Stimulated activated naive CD8-positive, alpha-beta T cell treated with anti-CD3 and anti-CD28 coated beads, Interleukin-15, Interleukin-2, amounts not matched to agents 100 U/mL and 50 U/mL, for 24 hours (primary cell): ENCODE results near the gene FNDC10.
A peak's percentile ranks its signal among the peaks of the same experiment; 100 is the strongest.
"Not testable (repeated sequence)": the region's sequence is repeated elsewhere in the genome, so short reads cannot be mapped to it uniquely, and the experiment has no call there.

Source experiments
- ATAC-seq: fragments of 150-1000 bp; cut with Tn5 transposase; one replicate; pipeline ENCODE4 v1.10.0; 2021
- DNase-seq: peaks from one replicate; pipeline ENCODE4 v3.0.0; 2021

The FNDC10 gene

DNA sequence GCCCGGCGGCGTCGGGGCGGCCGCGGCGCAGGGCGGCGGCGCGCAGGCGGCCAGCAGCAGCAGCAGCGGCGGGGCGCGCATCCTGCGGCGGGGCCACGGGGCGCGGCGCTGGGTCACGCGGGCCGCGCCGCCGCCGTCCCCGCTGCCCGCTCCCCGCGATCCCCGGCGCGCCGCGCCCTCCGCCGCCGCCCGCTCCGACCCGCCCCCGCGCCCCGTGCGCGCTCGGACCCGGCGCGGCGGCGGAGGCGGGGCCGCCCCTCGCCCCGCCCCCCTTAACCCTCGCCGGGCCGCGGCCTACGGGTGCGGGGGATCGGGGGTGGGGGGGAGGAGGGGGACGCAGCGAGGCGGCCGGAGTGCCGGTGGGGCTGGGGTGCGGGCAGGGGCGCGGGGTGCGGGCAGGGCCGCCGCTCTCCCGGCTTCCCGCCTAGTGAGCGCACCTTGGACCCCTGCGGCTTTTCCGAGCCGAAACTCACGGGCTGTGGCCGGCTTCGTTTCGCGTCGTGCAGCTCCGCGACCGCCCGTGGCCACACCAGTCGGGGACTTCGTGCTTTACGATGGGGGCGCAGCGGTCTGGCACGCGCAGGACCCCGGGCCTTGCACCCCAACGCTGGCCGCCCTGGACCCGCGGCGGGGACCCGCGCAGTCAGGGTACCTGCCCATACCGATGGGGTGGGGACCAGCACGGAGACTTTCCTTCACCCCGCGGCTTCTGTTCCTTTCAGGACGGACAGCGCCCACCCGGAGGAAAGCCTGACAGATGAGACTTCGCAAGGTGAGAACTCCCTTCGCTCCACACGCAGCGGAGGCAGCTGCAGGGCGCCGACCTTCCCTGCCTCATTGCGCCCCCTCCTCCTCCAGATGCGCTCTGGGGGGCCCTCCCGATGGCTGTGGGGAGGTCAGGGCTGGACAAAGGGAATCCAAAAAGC, at the start of gene FNDC10:
TSS of gene FNDC10 (minus strand) at position 201 of the 926 bp plus-strand sequence. CDS start at position 81, 120 bp downstream.
- ATAC-seq (peak; percentile 3), DNase-seq (no peak)

DNA sequence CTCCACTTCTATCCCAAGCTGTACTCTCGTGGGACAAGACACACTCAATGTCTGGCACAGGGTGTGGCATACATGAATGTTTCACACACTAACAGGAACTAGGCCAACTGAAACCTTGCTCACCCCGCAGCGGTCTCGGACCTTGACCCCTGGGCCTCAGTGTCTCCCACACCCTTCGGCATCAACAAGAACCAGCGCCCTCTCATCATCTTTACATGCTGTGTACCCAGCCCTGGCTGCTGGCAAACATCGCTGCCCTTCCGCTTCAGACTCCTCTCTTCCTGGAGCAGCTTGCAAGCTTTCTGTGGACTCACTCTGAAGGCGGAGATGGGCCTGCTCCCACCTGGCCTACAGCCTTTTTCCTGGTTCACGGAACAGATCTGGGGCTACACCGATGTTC, 48.3 kb upstream of the FNDC10 start:
- not testable (repeated sequence) for DNase-seq, ATAC-seq

DNA sequence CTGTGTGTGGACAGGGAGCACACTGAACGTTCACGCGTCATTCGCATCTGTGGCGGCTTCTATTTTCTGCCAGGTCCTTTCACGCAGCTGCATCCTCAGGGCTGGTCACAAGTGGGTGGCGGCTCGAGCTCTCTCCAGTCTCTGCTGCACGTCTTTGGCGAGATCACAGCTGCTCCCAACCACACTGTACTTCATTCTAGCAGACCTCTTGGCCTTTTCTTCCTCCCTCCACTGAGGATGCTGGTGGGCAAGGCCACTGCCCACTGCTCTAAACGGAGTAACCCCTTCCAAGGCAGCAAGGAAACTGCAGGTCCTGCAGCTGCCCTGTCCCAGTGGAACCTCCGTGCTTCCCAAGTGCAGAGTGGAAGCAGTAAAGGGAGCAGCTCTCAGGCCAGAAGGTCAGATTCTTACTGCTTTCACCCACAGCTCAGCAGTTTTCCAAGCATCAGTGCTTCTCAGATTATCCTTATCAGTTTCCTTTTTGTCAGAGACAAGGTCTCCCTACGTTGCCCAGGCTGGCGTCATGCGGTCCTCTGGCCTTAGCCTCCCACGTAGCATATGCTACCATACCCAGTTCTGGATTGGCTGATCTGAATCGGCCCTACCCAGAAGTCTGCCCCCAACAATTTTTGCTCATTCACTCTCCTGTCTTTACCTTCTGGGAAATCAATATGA, 47.8 kb upstream of the FNDC10 start:
- DNase-seq, result not testable (repeated sequence)
- ATAC-seq, result peak; percentile 30

DNA sequence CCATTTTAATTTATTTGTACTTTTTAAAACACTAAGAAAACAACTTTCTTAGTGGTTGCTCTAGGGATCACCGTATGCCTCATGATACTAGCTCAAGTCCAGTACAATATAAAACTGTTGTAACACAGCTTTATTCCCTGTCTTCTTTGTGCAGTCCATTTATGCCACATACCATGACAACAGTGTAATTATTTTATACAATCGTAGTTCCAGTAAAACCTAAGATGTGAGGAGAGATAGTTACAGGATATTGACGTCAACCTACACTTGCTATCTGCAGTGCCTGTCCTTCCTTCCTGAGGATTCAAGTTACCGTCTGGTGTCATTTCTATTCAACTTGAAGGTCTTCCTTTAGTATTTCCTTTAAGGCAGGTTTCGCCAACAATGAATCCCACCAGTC, 46.4 kb upstream of the FNDC10 start:
- not testable (repeated sequence) for DNase-seq, ATAC-seq

DNA sequence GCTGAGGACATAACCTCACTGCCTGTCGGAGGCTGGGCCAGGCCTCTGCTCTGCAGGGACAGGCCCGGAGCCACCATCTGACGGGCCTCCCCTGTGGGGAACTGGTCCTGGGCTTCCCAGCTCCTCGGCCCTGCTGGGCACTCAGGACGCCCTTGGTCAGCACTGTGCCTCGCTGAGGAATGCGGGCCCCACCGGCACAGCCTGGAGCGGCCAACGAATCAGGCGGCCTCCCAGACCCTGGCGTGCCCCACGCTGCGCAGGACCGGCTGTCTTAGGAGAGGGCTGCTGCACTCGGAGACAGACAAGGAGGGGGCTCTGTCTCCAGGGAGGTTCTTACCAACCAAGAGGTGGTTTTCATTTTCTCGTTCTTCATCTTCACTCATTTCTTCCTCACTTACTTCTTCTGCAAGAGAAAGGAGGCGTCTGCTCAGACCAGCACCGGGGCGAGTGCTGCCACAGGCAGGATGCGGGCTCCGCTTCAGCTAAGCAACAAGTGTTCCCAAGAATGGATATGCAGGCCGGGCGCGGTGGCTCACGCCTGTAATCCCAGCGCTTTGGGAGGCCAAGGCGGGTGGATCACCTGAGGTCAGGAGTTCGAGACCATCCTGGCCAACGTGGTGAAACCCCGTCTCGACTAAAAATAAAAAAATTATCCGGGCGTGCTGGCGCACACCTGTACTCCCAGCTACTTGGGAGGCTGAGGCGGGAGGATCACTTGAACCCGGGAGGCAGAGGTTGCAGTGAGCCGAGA, 41.0 kb upstream of the FNDC10 start:
- not testable (repeated sequence) for DNase-seq, ATAC-seq

DNA sequence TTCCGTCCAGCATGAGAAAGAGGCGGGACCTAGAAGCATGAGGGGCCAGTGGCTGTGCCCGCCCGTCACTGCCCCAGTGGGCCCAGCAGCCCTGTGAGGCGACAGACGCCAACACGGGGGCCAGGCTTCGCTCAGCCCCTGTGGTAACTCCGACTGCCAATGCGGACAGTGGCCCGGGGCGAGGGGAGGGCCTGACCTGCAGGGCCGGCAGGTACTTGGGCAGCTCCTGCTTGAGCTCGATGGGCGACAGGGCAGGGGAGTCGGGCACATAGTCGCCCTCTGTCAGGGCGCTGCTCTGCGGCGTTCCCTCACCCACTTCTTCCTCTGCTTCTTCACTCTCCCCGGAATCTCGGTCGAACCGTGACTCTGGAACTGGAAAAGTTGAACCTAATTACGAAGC, 40.1 kb upstream of the FNDC10 start:
- not testable (repeated sequence) for ATAC-seq

DNA sequence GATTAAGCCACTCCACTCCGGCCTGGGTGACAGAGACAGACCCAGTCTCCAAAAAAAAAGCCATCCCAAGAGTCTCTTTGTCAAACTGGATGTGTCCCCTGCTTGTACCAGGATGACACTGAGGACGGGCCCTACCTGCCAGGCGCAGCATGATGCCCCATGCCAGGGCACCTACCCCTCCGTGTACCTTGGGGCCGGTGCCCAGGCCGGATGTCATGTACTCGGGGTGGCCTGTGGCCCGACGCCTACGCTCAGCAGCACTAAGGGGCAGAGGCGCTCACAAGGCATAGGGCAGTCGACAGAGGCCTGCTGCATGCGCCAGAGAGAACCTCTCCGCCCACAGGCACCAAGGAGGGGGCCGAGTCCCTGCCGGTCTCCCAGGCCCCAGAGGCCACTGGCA, 39.4 kb upstream of the FNDC10 start:
- not testable (repeated sequence) for DNase-seq, ATAC-seq

More for the DNA sequence above, 40.1 kb upstream of the FNDC10 start:
- not testable (repeated sequence) for DNase-seq

DNA sequence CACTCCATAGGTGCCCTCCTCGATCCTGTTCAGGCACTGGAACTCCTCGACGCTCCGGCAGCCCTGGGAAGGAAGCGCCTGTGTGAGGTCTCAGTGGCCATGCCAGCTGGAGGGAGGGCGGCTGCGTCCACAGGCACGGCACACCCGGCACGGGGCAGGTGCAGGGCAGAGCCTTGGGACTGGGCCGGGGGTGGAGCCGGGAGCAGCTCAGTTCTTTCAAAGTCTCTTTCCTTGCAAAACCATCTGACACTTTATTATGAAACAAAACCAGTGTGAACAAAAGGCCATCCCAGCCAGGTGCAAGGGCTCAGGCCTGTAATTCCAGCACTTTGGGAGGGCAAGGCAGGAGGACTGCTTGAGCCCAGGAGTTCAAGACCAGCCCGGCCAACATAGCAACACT, 38.6 kb upstream of the FNDC10 start:
- ATAC-seq, DNase-seq: not testable (repeated sequence)

DNA sequence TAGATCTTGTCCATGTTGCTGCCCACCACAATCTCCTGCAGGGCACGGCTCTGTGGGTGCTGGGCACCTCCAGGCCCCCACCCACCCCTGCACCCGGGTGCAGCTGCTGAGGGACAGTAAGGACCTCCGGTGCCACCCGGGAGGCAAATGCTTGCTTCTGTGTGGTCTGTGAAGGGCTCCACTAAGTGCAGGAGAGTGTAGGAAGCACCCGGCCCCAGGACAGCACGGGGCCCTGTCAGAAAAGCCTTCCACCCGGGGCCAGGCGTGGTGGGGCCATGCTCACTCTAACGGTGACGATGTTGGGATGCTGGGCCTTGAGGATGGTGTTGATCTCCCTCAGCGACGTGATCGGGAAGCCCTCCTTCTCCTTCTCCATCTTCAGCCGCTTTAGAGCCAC, 37.5 kb upstream of the FNDC10 start:
- not testable (repeated sequence) for ATAC-seq, DNase-seq

DNA sequence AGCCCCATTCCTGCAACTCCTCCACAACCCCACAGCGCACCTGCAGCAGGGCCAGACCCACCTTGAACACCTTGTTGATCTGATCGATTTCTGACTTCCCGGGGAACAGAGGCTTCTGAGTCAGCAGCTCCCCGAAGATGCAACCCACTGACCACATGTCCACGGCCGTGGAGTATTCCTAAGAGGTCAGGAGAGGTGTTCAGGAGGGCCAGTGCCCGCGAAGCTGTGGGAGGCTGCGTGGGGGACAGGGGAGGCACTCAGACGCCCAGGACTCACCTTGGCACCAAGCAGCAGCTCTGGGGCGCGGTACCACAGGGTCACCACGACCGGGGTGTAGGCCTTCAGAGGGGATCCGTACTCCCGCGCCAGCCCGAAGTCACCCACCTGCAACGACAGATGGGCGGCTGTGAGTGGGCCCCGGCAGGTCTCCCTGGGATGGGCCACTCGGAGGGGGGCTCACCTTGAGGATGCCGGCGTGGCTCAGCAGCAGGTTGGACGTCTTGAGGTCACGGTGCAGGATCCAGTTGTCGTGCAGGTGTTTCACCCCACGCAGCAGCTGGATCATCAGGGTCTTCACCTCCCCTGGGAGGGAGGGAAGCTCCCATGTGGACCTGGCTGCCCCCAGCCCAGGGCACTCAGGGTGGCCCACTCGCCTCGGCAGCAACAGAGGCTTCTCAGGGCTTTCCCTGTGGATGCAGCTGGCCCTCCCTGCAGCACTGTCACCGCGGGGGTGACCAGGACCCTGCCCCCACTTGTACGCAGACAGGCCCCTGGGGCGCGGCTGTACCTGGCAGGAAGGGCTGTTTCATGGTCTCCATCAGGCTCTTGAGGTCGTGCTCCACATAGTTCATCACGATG, 36.9 kb upstream of the FNDC10 start:
- not testable (repeated sequence) for DNase-seq, ATAC-seq

DNA sequence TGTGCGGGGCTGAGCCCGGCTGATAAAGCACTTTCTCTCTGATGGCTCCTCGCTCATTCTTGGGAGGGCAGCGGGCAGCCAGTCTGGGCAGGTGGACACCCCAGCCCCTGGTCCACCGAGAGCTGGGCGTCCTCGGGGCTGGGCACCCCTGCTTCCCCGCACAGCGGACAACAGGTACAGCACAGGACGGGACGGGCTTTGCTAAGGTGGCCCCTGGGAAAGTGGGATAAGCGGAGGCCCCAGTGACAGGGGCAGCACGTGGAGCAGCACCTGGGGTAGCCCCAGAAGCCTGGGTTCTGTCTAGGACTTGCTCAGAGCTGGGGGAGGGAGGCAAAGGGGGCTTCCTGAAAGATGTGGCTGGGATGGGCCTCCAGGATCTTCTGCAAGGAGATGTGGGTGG, 34.7 kb upstream of the FNDC10 start:
- ATAC-seq, DNase-seq: not testable (repeated sequence)

DNA sequence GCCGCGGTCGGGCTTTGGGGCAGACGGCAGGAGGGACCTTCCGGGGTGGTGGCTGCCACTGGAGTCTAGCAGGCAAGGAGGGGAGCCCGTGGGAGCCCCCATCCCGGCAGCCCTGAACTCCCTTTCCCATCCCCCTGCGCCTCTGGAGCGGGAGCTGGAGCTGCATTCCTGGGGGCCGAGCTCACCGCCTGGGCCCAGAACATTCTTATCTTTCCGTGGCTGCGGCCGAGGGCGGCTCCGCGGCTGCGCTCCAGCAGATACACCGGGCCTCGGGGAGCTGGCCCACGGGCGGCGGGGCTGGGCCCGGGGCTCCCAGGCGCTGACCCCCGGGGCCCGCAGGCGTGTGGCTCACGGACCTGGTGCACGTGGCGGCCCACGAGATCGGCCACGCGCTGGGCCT, 33.5 kb upstream of the FNDC10 start:
- DNase-seq, ATAC-seq: not testable (repeated sequence)

DNA sequence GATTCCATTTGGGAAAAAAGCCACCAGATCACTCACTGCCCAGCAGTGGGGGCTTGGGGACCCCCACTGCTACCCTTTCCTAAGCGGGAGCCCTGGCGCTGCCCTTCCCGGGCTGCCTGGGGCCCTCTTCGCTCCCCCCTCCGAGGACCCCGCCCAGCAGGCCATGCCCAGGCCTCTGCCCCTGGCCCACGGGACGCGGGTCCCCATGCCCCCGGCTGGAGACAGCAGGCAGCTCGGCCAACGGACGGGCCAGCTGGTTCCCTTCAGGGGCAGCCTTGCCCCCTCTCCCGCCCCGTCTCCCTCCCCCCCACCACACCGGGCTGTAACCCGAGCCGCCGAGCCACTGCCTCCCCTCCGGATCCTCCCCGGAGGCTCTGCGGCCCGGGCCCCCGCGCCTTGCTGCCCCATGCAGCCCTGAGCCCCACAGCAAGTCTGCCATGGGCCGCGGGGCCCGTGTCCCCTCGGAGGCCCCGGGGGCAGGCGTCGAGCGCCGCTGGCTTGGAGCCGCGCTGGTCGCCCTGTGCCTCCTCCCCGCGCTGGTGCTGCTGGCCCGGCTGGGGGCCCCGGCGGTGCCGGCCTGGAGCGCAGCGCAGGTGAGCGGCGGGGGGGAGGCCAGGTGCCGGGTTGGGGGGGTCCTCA, 32.0 kb upstream of the FNDC10 start, which contains the start of gene MMP23B:
TSS of gene MMP23B (plus strand) at position 392 of the 639 bp plus-strand sequence. CDS start at position 438, 46 bp downstream.
- ATAC-seq (no peak), DNase-seq (peak; percentile 10)

DNA sequence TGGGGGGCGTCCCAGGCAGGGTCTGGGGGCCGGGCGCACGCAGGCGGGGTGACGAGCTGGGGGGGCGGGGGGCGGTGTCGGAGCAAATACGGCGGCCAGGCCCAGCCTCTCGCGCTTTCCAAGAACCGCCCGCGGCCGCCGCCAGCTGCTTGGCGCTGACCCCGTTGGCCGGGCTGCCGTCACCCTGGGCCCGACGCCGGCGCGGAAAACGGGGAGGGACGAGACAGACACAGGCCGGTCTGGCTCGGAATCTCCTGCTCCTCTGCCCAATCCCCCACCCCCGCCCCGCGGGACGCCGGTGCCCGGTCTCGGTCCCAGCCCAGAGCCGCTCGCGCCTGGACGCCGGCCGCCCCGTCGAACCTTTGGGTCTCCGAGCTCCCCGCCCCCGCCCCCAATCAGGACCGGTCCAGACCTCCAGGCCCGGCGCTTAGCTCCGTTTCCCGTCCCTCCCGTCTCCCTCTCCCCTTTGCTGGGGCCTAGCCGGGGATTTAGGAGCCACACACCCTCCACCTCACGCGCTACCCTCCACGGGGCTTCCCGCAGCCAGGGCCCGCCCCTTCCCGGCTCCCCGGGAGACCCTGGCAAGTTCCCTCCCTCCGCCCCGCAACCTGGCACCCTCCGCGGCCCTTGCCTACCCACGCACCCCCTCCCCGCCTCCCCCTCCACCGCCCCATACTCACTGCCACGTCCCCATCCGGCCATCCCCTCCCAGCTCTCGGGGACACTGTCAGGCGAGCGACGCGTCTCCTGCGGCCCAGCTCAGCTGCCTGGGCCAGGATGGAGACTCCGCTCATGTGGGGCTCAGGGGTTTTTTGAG, 31.2 kb upstream of the FNDC10 start:
- DNase-seq, result peak; percentile 40
- ATAC-seq, result no peak

DNA sequence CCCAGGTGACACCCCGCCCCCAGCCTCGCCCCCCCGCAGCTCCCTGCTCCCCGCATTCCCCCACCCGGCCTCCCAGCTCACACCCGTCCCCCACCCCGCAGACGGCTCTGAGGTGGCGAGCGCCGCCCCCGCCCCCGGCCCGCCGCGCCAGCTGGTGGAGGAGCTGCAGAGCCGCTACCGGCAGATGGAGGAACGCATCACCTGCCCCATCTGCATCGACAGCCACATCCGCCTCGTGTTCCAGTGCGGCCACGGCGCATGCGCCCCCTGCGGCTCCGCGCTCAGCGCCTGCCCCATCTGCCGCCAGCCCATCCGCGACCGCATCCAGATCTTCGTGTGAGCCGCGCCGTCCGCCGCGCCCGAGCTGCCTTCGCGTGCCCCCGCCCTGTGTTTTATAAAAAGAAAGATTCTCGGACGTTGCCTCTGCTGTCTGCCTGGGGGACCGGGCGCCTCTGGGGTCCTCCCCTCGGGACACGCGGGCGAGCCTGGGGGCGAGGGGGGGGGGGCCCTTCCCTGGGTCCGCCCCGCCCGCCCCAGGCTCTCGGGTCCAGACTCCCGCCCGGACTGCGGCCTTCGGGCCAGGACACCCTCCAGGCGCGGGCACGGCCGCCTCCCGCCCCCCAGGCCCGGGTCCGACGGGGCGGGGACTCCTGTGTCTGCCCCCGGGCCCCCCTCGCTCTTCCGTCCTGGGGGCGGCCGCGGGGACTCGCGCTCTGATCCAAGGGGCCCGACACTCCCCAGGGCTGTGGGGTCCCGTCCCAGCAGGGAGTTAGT, 30.4 kb upstream of the FNDC10 start:
- ATAC-seq, result peak; percentile 62
- peak; percentile 92 for DNase-seq

DNA sequence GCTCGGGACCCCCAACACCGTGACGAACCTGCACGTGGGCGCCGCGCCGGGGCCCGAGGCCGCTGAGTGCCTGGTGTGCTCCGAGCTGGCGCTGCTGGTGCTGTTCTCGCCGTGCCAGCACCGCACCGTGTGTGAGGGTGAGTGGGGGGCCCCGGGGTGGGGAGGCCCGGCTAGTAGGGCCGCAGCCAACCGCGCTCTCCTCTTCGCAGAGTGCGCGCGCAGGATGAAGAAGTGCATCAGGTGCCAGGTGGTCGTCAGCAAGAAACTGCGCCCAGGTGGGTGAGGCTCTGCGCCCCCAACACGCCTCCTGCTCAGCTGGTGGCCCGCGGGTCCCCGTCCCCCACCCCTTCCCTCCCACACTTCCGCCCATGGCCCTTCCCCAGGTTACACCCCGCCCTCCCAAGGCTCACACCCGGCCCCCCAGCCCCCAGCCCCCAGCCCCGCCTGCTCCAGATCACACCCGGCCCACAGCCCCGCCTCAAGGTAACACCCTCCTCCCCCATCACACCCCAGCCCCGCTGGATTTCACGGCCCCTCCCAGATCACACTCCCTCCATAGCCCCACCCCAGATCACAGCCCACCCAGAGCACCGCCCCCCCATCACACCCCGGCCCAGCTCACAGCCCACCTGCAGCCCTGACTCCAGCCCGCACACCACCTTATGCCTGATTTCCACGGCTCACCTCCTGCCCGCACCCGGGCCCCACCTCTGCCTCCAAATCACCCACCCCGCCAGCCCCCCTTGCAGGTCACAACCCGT, 29.7 kb upstream of the FNDC10 start:
- peak; percentile 36 for ATAC-seq
- DNase-seq, result peak; percentile 68

DNA sequence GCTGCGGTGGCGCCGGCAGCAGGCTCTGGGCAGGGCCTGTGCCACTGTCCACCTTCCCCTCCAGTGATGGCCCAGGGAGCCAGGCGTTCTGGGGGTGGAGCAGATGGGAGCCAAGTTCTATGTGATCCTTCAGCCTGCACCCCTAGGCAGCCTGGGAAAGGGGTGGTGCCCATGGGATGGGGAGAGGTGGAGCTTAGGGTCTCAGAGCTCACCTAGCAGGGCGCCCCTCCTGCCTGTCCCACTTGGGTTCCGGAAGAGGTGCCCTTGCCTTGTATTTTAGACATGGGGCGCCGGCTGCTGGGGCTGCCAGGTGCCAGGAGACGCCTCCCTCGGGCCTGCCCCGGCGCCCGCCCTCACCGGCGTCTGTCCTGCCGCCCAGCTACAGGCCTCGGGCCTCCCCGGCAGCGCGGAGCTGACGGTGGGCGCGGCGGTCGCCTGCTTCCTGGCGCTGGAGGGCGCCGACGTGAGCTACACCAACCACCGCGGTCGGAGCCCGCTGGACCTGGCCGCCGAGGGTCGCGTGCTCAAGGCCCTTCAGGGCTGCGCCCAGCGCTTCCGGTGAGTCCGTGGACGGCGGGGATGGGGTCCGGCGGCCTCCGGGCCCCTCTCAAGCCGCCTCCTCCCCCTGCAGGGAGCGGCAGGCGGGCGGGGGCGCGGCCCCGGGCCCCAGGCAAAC, 29.0 kb upstream of the FNDC10 start:
- ATAC-seq (peak; percentile 15), DNase-seq (peak; percentile 58)
